Mesendoderm (in vitro differentiated cells): ENCODE results near the gene AFF2.

Source experiments
- DNase-seq: peaks from one replicate; pipeline ENCODE4 v3.0.0; 2013
- H2AK5ac ChIP-seq: 2 replicates; pipeline ENCODE4 v1.6.1; 2013; ENCODE audit warnings: low read length, inconsistent platforms
- H2BK120ac ChIP-seq: 2 replicates; pipeline ENCODE4 v1.6.1; 2013; ENCODE audit warnings: low read depth, mild to moderate bottlenecking, low read length, moderate library complexity, mixed read lengths
- H2BK15ac ChIP-seq: replicated peaks from 2 replicates; pipeline ENCODE4 v1.6.1; 2013; ENCODE audit warnings: low read depth, mild to moderate bottlenecking, moderate library complexity
- H2BK5ac ChIP-seq: 2 replicates; pipeline ENCODE4 v1.6.1; 2013; ENCODE audit warnings: low read length, inconsistent platforms
- H3K18ac ChIP-seq: 2 replicates; pipeline ENCODE4 v1.6.1; 2013; ENCODE audit warnings: mild to moderate bottlenecking, low read length, mixed read lengths
- H3K23ac ChIP-seq: one replicate; pipeline ENCODE4 v1.6.1; 2013; ENCODE audit warnings: low read length
- H3K27ac ChIP-seq: 2 replicates; pipeline ENCODE4 v1.5.1; 2013; ENCODE audit warnings: low read depth, mild to moderate bottlenecking, inconsistent platforms, low read length, moderate library complexity
- H3K27me3 ChIP-seq: 2 replicates; pipeline ENCODE4 v1.6.1; 2013; ENCODE audit warnings: low read length, control low read depth, mild to moderate bottlenecking, inconsistent platforms; ENCODE audit not compliant: insufficient read depth, poor library complexity
- H3K36me3 ChIP-seq: 2 replicates; pipeline ENCODE4 v1.6.1; 2013; ENCODE audit warnings: low read length, inconsistent platforms; ENCODE audit not compliant: control insufficient read depth, insufficient read depth
- H3K4ac ChIP-seq: one replicate; pipeline ENCODE4 v1.6.1; 2013; ENCODE audit warnings: low read depth, mild to moderate bottlenecking, low read length, moderate library complexity
- H3K4me1 ChIP-seq: 2 replicates; pipeline ENCODE4 v1.6.1; 2013; ENCODE audit warnings: low read depth, low read length, inconsistent platforms; ENCODE audit not compliant: control insufficient read depth
- H3K4me2 ChIP-seq: 2 replicates; pipeline ENCODE4 v1.6.1; 2013; ENCODE audit warnings: low read length
- H3K4me3 ChIP-seq: 2 replicates; pipeline ENCODE4 v1.5.1; 2013; ENCODE audit warnings: mild to moderate bottlenecking, low read length
- H3K56ac ChIP-seq: one replicate; pipeline ENCODE4 v1.6.1; 2013; ENCODE audit warnings: low read length
- H3K79me1 ChIP-seq: 2 replicates; pipeline ENCODE4 v1.6.1; 2013; ENCODE audit warnings: low read length, inconsistent platforms
- H3K79me2 ChIP-seq: 2 replicates; pipeline ENCODE4 v1.6.1; 2013; ENCODE audit warnings: mild to moderate bottlenecking, low read length; ENCODE audit not compliant: control insufficient read depth, insufficient read depth
- H3K9ac ChIP-seq: 2 replicates; pipeline ENCODE4 v1.6.1; 2013; ENCODE audit warnings: low read length, inconsistent platforms
- H4K5ac ChIP-seq: one replicate; pipeline ENCODE4 v1.6.1; 2013; ENCODE audit warnings: low read length
- H4K8ac ChIP-seq: one replicate; pipeline ENCODE4 v1.6.1; 2013; ENCODE audit warnings: low read depth, mild to moderate bottlenecking, control low read depth, low read length, moderate library complexity
- WGBS: extraction: QIAGEN DNeasy Blood & Tissue Kit; methylation state at CpG from one replicate; pipeline ENCODE4 v1.1.7; 2013; ENCODE audit warnings: low lambda C conversion rate, missing lambda C conversion rate; ENCODE audit not compliant: insufficient coverage; ENCODE audit errors: extremely low coverage; 5-methylcytosine and 5-hydroxymethylcytosine counted together

The AFF2 gene

GRCh38 chrX:148808833-148809232 lies 308.4 kb downstream of the AFF2 start:
- H2BK15ac ChIP-seq = no peak overlapping the region
- H3K79me1 ChIP-seq = no peaks in the 10 kb centered on the region
- H3K9ac ChIP-seq = no peak overlapping the region
- H3K4me1 ChIP-seq = no peaks in the 10 kb centered on the region
- no peaks in the 10 kb centered on the region for H3K27me3 ChIP-seq
- DNase-seq = peak; percentile 25
- no peaks in the 10 kb centered on the region for H3K79me2 ChIP-seq
- no peak overlapping the region for H4K5ac ChIP-seq
- no peak overlapping the region for H3K27ac ChIP-seq
- H2BK5ac ChIP-seq = no peak overlapping the region
- no peak overlapping the region for H3K23ac ChIP-seq
- H3K36me3 ChIP-seq = no peaks in the 10 kb centered on the region
- H3K4ac ChIP-seq = no peak overlapping the region
- no CpG with 5 or more reads among the region's 6 CpGs for WGBS
- no peak overlapping the region for H3K56ac ChIP-seq
- H3K4me3 ChIP-seq = no peak overlapping the region
- H3K18ac ChIP-seq = no peak overlapping the region
- no peak overlapping the region for H2AK5ac ChIP-seq
- H3K4me2 ChIP-seq = no peak overlapping the region
- no peak overlapping the region for H4K8ac ChIP-seq
- H2BK120ac ChIP-seq = no peak overlapping the region

- H2AK5ac ChIP-seq = no peak overlapping the region
- no peak overlapping the region for H4K8ac ChIP-seq
- H3K27me3 ChIP-seq = no peaks in the 10 kb centered on the region
- no peak overlapping the region for H3K4me2 ChIP-seq
- no peak overlapping the region for H3K4ac ChIP-seq
- no peak overlapping the region for H2BK15ac ChIP-seq
- H3K9ac ChIP-seq = no peak overlapping the region
- no peak overlapping the region for H3K23ac ChIP-seq
- no peaks in the 10 kb centered on the region for H3K79me1 ChIP-seq
- WGBS = no CpG with 5 or more reads among the region's 5 CpGs
- no peaks in the 10 kb centered on the region for H3K36me3 ChIP-seq
- H3K79me2 ChIP-seq = no peaks in the 10 kb centered on the region
- no peak overlapping the region for H4K5ac ChIP-seq
- no peak for DNase-seq
- H3K4me3 ChIP-seq = no peak overlapping the region
- no peak overlapping the region for H2BK120ac ChIP-seq
- no peak overlapping the region for H3K27ac ChIP-seq
- no peak overlapping the region for H3K18ac ChIP-seq
- H3K56ac ChIP-seq = no peak overlapping the region
- no peaks in the 10 kb centered on the region for H3K4me1 ChIP-seq
- H2BK5ac ChIP-seq = no peak overlapping the region
Observed at GRCh38 chrX:148811236-148811635, 310.8 kb downstream of the AFF2 start.

- Histone ChIP-seq H2BK15ac (no peak overlapping the region), H3K79me1 (no peaks in the 10 kb centered on the region), H4K8ac (no peak overlapping the region), H3K4me1 (no peaks in the 10 kb centered on the region), H3K9ac (no peak overlapping the region), H3K27ac (no peak overlapping the region), H4K5ac (no peak overlapping the region), H3K18ac (no peak overlapping the region), H3K4me3 (no peak overlapping the region), H3K36me3 (no peaks in the 10 kb centered on the region), H3K79me2 (no peaks in the 10 kb centered on the region), H3K23ac (no peak overlapping the region), H3K27me3 (no peaks in the 10 kb centered on the region), H2BK5ac (no peak overlapping the region), H3K4me2 (no peak overlapping the region), H2AK5ac (no peak overlapping the region), H2BK120ac (no peak overlapping the region), H3K56ac (no peak overlapping the region), H3K4ac (no peak overlapping the region)
- WGBS = no CpG with 5 or more reads among the region's 1 CpG
- no peak for DNase-seq
Observed at GRCh38 chrX:148813422-148813821, 313.0 kb downstream of the AFF2 start.

GRCh38 chrX:148813967-148814366 lies 313.6 kb downstream of the AFF2 start:
- no peak overlapping the region for H4K8ac ChIP-seq
- no peaks in the 10 kb centered on the region for H3K79me1 ChIP-seq
- H3K4me3 ChIP-seq = no peak overlapping the region
- H3K23ac ChIP-seq = no peak overlapping the region
- no peaks in the 10 kb centered on the region for H3K79me2 ChIP-seq
- H3K27me3 ChIP-seq = no peaks in the 10 kb centered on the region
- no peak overlapping the region for H3K9ac ChIP-seq
- no peaks in the 10 kb centered on the region for H3K36me3 ChIP-seq
- WGBS = no CpG with 5 or more reads among the region's 4 CpGs
- no peak overlapping the region for H2BK5ac ChIP-seq
- no peak overlapping the region for H3K4me2 ChIP-seq
- no peak overlapping the region for H2BK15ac ChIP-seq
- H3K4ac ChIP-seq = no peak overlapping the region
- H3K4me1 ChIP-seq = no peaks in the 10 kb centered on the region
- no peak overlapping the region for H3K27ac ChIP-seq
- no peak overlapping the region for H4K5ac ChIP-seq
- no peak overlapping the region for H2BK120ac ChIP-seq
- H3K18ac ChIP-seq = no peak overlapping the region
- H3K56ac ChIP-seq = no peak overlapping the region
- DNase-seq = no peak
- H2AK5ac ChIP-seq = no peak overlapping the region

GRCh38 chrX:148815218-148815961 lies 315.0 kb downstream of the AFF2 start:
- Histone ChIP-seq H3K4me2 (no peak overlapping the region), H3K27ac (no peak overlapping the region), H3K79me1 (no peaks in the 10 kb centered on the region), H3K56ac (no peak overlapping the region), H4K8ac (no peak overlapping the region), H3K23ac (no peak overlapping the region), H2BK15ac (no peak overlapping the region), H3K4me3 (no peak overlapping the region), H3K79me2 (no peaks in the 10 kb centered on the region), H3K4ac (no peak overlapping the region), H3K27me3 (no peaks in the 10 kb centered on the region), H3K36me3 (no peaks in the 10 kb centered on the region), H2BK5ac (no peak overlapping the region), H3K4me1 (no peaks in the 10 kb centered on the region), H3K18ac (no peak overlapping the region), H2BK120ac (no peak overlapping the region), H2AK5ac (no peak overlapping the region), H4K5ac (no peak overlapping the region), H3K9ac (no peak overlapping the region)
- no peak for DNase-seq
- WGBS = no CpG with 5 or more reads among the region's 1 CpG

GRCh38 chrX:148823986-148824385 lies 323.6 kb downstream of the AFF2 start:
- H2BK15ac ChIP-seq = no peak overlapping the region
- WGBS = no CpG with 5 or more reads among the region's 2 CpGs
- no peak overlapping the region for H3K9ac ChIP-seq
- H3K27me3 ChIP-seq = no peaks in the 10 kb centered on the region
- no peak overlapping the region for H3K56ac ChIP-seq
- no peaks in the 10 kb centered on the region for H3K4me1 ChIP-seq
- no peaks in the 10 kb centered on the region for H3K36me3 ChIP-seq
- no peak overlapping the region for H3K23ac ChIP-seq
- no peak overlapping the region for H3K4ac ChIP-seq
- H2BK5ac ChIP-seq = no peak overlapping the region
- H3K4me2 ChIP-seq = no peak overlapping the region
- no peaks in the 10 kb centered on the region for H3K79me2 ChIP-seq
- H3K27ac ChIP-seq = no peak overlapping the region
- DNase-seq = no peak
- no peak overlapping the region for H2BK120ac ChIP-seq
- H3K18ac ChIP-seq = no peak overlapping the region
- no peak overlapping the region for H3K4me3 ChIP-seq
- no peak overlapping the region for H4K5ac ChIP-seq
- H4K8ac ChIP-seq = no peak overlapping the region
- no peak overlapping the region for H2AK5ac ChIP-seq
- H3K79me1 ChIP-seq = no peaks in the 10 kb centered on the region
